ENCODE results near the gene C1orf226. TPM values are rescaled to one million over a fixed set of nuclear protein-coding genes. Genes with fewer than 3 reads are reported as not detected.

C1orf226 gene
- polyA plus RNA-seq, 1 donor (not counting 4 experiments of a cell fraction or from before 2014, with no cell fraction given): 0.12 TPM

- peaks cover 12% of the 10 kb centered on the region for H3K4me1 ChIP-seq (ENCODE audit: control insufficient read depth, extremely low read depth, insufficient read depth, low read length)
- DNase-seq (ENCODE audit: low read depth, low spot score): no peak
- no peaks in the 10 kb centered on the region for H3K9me1 ChIP-seq (ENCODE audit: control insufficient read depth, extremely low read depth, insufficient read depth, low read length)
- dilution Hi-C loops (cut with MboI; ENCODE audit: extremely low pct_ligation_motif_present, low sequenced_read_pairs): no loop called here
- H3K9ac ChIP-seq (ENCODE audit: control insufficient read depth, extremely low read depth, insufficient read depth, low read length): no peak overlapping the region
- H3K79me2 ChIP-seq (ENCODE audit: control insufficient read depth, insufficient read depth, low read length): no peaks in the 10 kb centered on the region
- TF ChIP-seq CTCF (optimal IDR thresholded peaks at IDR 0.05 in 1 of 3, IDR thresholded peaks at IDR 0.05 in 1 of 3, conservative IDR thresholded peaks at IDR 0.05 in 1 of 3; ENCODE audit: extremely low read depth in 1 of 3, insufficient read depth in 2 of 3, low read length in 3 of 3) (no peak), EZH2 (IDR thresholded peaks at IDR 0.05; ENCODE audit: low read length) (no peak)
- no peak for FAIRE-seq
- no peak overlapping the region for H3K27ac ChIP-seq (ENCODE audit: control insufficient read depth, insufficient read depth, low read length)
- H2AFZ ChIP-seq (ENCODE audit: control insufficient read depth, low read length): no peak overlapping the region
- no peaks in the 10 kb centered on the region for H3K9me3 ChIP-seq (ENCODE audit: control insufficient read depth, low read depth, low read length)
- no peaks in the 10 kb centered on the region for H3K27me3 ChIP-seq (ENCODE audit: control insufficient read depth, extremely low read depth, insufficient read depth, low read length)
- no peaks in the 10 kb centered on the region for H3K36me3 ChIP-seq (ENCODE audit: control insufficient read depth in 2 of 2, extremely low read depth in 1 of 2, insufficient read depth in 2 of 2, low read length in 2 of 2)
- no peak overlapping the region for H3K4me2 ChIP-seq (ENCODE audit: control insufficient read depth, extremely low read depth, insufficient read depth, low read depth, low read length)
- H3K4me3 ChIP-seq (ENCODE audit: control insufficient read depth in 2 of 3, extremely low read depth in 1 of 3, insufficient read depth in 2 of 3, low read depth in 1 of 3, low read length in 3 of 3): no peak overlapping the region
- H4K20me1 ChIP-seq (ENCODE audit: control insufficient read depth, extremely low read depth, insufficient read depth, low read length): no peaks in the 10 kb centered on the region
Observed at GRCh38 chr1:162390396-162391185, 9.1 kb downstream of the C1orf226 start.

DNA sequence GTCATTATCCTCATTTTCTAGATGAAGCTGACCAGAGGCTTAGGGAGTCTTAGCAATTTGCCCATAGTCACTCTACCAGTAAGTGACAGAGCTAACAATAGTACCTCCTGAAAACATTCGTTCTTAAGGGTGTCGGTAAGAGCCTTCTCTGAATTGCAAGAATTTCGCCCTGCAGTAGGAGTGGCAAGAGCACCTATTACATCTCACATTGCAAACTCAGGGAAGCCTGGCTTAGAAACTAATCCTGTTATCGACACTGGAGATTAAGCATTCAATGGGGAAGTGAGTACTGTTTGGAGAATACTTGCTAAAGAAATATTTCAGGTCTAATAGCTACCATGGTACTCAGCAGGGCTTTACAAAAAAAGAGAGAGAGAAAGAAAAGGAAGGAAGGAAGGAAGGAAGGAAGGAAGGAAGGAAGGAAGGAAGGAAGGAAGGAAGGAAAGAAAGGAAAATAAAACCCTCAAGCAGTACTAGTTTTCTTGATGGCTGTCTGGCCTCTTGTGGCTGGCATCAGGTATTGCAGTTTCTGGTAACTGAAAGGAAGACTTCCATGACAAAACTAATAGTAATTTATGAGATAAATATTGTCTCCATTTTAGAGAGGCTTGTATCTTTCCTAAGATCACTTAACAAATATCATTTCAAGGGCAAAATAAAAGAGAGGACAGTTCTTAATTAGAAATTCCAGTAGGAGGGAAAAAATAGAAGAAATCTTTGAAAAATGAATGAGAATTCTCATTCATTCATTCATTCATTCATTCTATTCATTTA is 10.4 kb downstream of the C1orf226 start:
- Histone ChIP-seq H2AFZ (ENCODE audit: control insufficient read depth, low read length) (no peak overlapping the region), H3K4me2 (ENCODE audit: control insufficient read depth, extremely low read depth, insufficient read depth, low read depth, low read length) (no peak overlapping the region), H3K9me1 (ENCODE audit: control insufficient read depth, extremely low read depth, insufficient read depth, low read length) (no peaks in the 10 kb centered on the region), H3K9ac (ENCODE audit: control insufficient read depth, extremely low read depth, insufficient read depth, low read length) (no peak overlapping the region), H4K20me1 (ENCODE audit: control insufficient read depth, extremely low read depth, insufficient read depth, low read length) (no peaks in the 10 kb centered on the region), H3K4me1 (ENCODE audit: control insufficient read depth, extremely low read depth, insufficient read depth, low read length) (peaks cover 12% of the 10 kb centered on the region), H3K27me3 (ENCODE audit: control insufficient read depth, extremely low read depth, insufficient read depth, low read length) (no peaks in the 10 kb centered on the region), H3K79me2 (ENCODE audit: control insufficient read depth, insufficient read depth, low read length) (no peaks in the 10 kb centered on the region), H3K36me3 (ENCODE audit: control insufficient read depth in 2 of 2, extremely low read depth in 1 of 2, insufficient read depth in 2 of 2, low read length in 2 of 2) (no peaks in the 10 kb centered on the region), H3K27ac (ENCODE audit: control insufficient read depth, insufficient read depth, low read length) (no peak overlapping the region), H3K9me3 (ENCODE audit: control insufficient read depth, low read depth, low read length) (no peaks in the 10 kb centered on the region), H3K4me3 (ENCODE audit: control insufficient read depth in 2 of 3, extremely low read depth in 1 of 3, insufficient read depth in 2 of 3, low read depth in 1 of 3, low read length in 3 of 3) (no peak overlapping the region)
- peak; percentile 57 to 80 (median 70) for TF ChIP-seq CTCF (optimal IDR thresholded peaks at IDR 0.05 in 1 of 3, IDR thresholded peaks at IDR 0.05 in 1 of 3, conservative IDR thresholded peaks at IDR 0.05 in 1 of 3; ENCODE audit: extremely low read depth in 1 of 3, insufficient read depth in 2 of 3, low read length in 3 of 3)
- TF ChIP-seq EZH2 (IDR thresholded peaks at IDR 0.05; ENCODE audit: low read length): no peak
- dilution Hi-C loops (cut with MboI; ENCODE audit: extremely low pct_ligation_motif_present, low sequenced_read_pairs): no loop called here
- FAIRE-seq: no peak
- no peak for DNase-seq (ENCODE audit: low read depth, low spot score)
